IMR-90 (cell line): ENCODE results near the gene TULP4. TPM values are rescaled to one million over a fixed set of nuclear protein-coding genes. Genes with fewer than 3 reads are reported as not detected.

Experiments used
- ATAC-seq: fragments of 200-7000 bp; cut with Tn5 transposase; 2 replicates; pipeline ENCODE4 v1.9.1; 2020; ENCODE audit warnings: low read depth, mild to moderate bottlenecking, moderate library complexity
- BruUV-seq: library from RNA; stranded (reverse); fragments of 400-500 nt; replicated peaks from 2 replicates; lab custom pipeline; 2021; lab: Mats Ljungman, UMichigan
- CTCF ChIA-PET: fragments of 300-600 bp; formaldehyde crosslinking; extraction: SDS; loops from one replicate; lab custom pipeline; 2021; ENCODE audit warnings: antibody characterized with exemption; lab: Yijun Ruan, JAX
- POLR2A ChIA-PET: fragments of 300-600 bp; sonication (Branson Sonifier 250); formaldehyde crosslinking; loops from one replicate; lab custom pipeline; 2022; ENCODE audit warnings: antibody characterized with exemption; ENCODE audit not compliant: unreplicated experiment; lab: Charles Lee
- DNase-seq: peaks from one replicate; pipeline ENCODE4 v3.0.0; 2013
- H2AFZ ChIP-seq: replicated peaks from 2 replicates; pipeline ENCODE3; 2013; ENCODE audit warnings: low read length, mild to moderate bottlenecking; ENCODE audit not compliant: poor library complexity
- H2AK5ac ChIP-seq: 2 replicates; pipeline ENCODE4 v1.6.1; 2013; ENCODE audit warnings: low read depth, low read length, inconsistent platforms
- H2AK9ac ChIP-seq: replicated peaks from 2 replicates; pipeline ENCODE3; 2013; ENCODE audit warnings: mild to moderate bottlenecking, low read depth, low read length, moderate library complexity; ENCODE audit not compliant: poor library complexity
- H2BK120ac ChIP-seq: 2 replicates; pipeline ENCODE4 v1.6.1; 2013; ENCODE audit warnings: low read depth, low read length, inconsistent platforms
- H2BK15ac ChIP-seq: 3 replicates; pipeline ENCODE4 v1.6.1; 2013; ENCODE audit warnings: low read depth, low read length, inconsistent platforms
- H2BK20ac ChIP-seq: 2 replicates; pipeline ENCODE4 v1.6.1; 2013; ENCODE audit warnings: low read depth, mild to moderate bottlenecking, inconsistent platforms, low read length, moderate library complexity
- H2BK5ac ChIP-seq: 2 replicates; pipeline ENCODE4 v1.6.1; 2013; ENCODE audit warnings: mild to moderate bottlenecking, low read depth, low read length, inconsistent platforms; ENCODE audit not compliant: poor library complexity, severe bottlenecking
- H3K14ac ChIP-seq: replicated peaks from 2 replicates; pipeline ENCODE4 v1.6.1; 2013; ENCODE audit warnings: low read depth, low read length, inconsistent platforms
- H3K18ac ChIP-seq: 2 replicates; pipeline ENCODE4 v1.6.1; 2013; ENCODE audit warnings: low read depth, low read length, control low read depth
- H3K23ac ChIP-seq: 2 replicates; pipeline ENCODE4 v1.6.1; 2013; ENCODE audit warnings: low read depth, low read length, inconsistent platforms
- H3K27ac ChIP-seq: 2 replicates; pipeline ENCODE4 v1.5.1; 2013; ENCODE audit warnings: mild to moderate bottlenecking, control low read depth, low read length; ENCODE audit not compliant: insufficient read depth
- H3K27me3 ChIP-seq: 2 replicates; pipeline ENCODE4 v1.6.1; 2013; ENCODE audit warnings: low read length; ENCODE audit not compliant: control insufficient read depth, insufficient read depth
- H3K36me3 ChIP-seq: 2 replicates; pipeline ENCODE4 v1.6.1; 2013; ENCODE audit warnings: low read length, mixed read lengths; ENCODE audit not compliant: control insufficient read depth, insufficient read depth
- H3K4ac ChIP-seq: 2 replicates; pipeline ENCODE4 v1.6.1; 2013; ENCODE audit warnings: low read depth, low read length, inconsistent platforms
- H3K4me1 ChIP-seq: 2 replicates; pipeline ENCODE4 v1.6.1; 2013; ENCODE audit warnings: low read length, mixed read lengths; ENCODE audit not compliant: control insufficient read depth, insufficient read depth
- H3K4me2 ChIP-seq: 2 replicates; pipeline ENCODE4 v1.6.1; 2013; ENCODE audit warnings: low read depth, mild to moderate bottlenecking, control low read depth, low read length, moderate library complexity
- H3K4me3 ChIP-seq: 2 replicates; pipeline ENCODE4 v1.5.1; 2013; ENCODE audit warnings: low read depth, mild to moderate bottlenecking, control low read depth, low read length, moderate library complexity; ENCODE audit not compliant: insufficient read depth
- H3K56ac ChIP-seq: 2 replicates; pipeline ENCODE4 v1.6.1; 2013; ENCODE audit warnings: low read length, inconsistent platforms; ENCODE audit not compliant: insufficient read depth; ENCODE audit errors: extremely low read depth
- H3K79me1 ChIP-seq, 2 experiments: 2 replicates each; pipeline ENCODE4 v1.6.1; 2013; ENCODE audit warnings: low read length in 2 of 2, inconsistent platforms in 1 of 2, low read depth in 1 of 2
- H3K9ac ChIP-seq: 2 replicates; pipeline ENCODE4 v1.6.1; 2013; ENCODE audit warnings: low read depth, low read length, control low read depth
- H3K9me1 ChIP-seq: 2 replicates; pipeline ENCODE4 v1.6.1; 2013; ENCODE audit warnings: low read length, inconsistent platforms; ENCODE audit not compliant: insufficient read depth
- H3K9me3 ChIP-seq: 2 replicates; pipeline ENCODE4 v1.6.1; 2013; ENCODE audit warnings: low read length; ENCODE audit not compliant: control insufficient read depth, insufficient read depth
- H4K20me1 ChIP-seq: 2 replicates; pipeline ENCODE4 v1.6.1; 2013; ENCODE audit warnings: low read length, inconsistent platforms; ENCODE audit not compliant: insufficient read depth
- H4K5ac ChIP-seq: 2 replicates; pipeline ENCODE4 v1.6.1; 2013; ENCODE audit warnings: mild to moderate bottlenecking, low read depth, low read length, control low read depth
- H4K8ac ChIP-seq, 2 experiments: 2 replicates each; pipeline ENCODE4 v1.6.1; 2013; ENCODE audit warnings: low read depth in 2 of 2, low read length in 2 of 2, control low read depth in 1 of 2, inconsistent platforms in 1 of 2
- H4K91ac ChIP-seq: 2 replicates; pipeline ENCODE4 v1.6.1; 2013; ENCODE audit warnings: low read depth, low read length, inconsistent platforms; ENCODE audit not compliant: insufficient read depth
- BHLHE40 ChIP-seq: fragments of 150-350 bp; IDR thresholded peaks from 2 replicates; pipeline ENCODE4 v1.6.1; 2016; ENCODE audit warnings: mild to moderate bottlenecking, low read depth, low read length
- MAFK ChIP-seq: IDR thresholded peaks from 2 replicates; pipeline ENCODE4 v1.6.1; 2012; ENCODE audit warnings: low read depth, low read length, improper control_type of control experiment
- MXI1 ChIP-seq: IDR thresholded peaks from 2 replicates; pipeline ENCODE4 v1.6.1; 2012; ENCODE audit warnings: low read depth, mild to moderate bottlenecking, low read length, moderate library complexity, borderline replicate concordance
- NFE2L2 ChIP-seq: fragments of 150-350 bp; IDR thresholded peaks from 2 replicates; pipeline ENCODE4 v1.6.1; 2016; ENCODE audit warnings: low read depth, mild to moderate bottlenecking, low read length
- RAD21 ChIP-seq: IDR thresholded peaks from 2 replicates; pipeline ENCODE4 v1.6.1; 2012; ENCODE audit warnings: low read length, improper control_type of control experiment
- RCOR1 ChIP-seq: IDR thresholded peaks from 2 replicates; pipeline ENCODE4 v1.6.1; 2012; ENCODE audit warnings: mild to moderate bottlenecking, low read length, improper control_type of control experiment; ENCODE audit not compliant: insufficient replicate concordance
- RFX5 ChIP-seq: IDR thresholded peaks from 2 replicates; pipeline ENCODE4 v1.8.0; 2012; ENCODE audit warnings: low read depth, mild to moderate bottlenecking, low read length, moderate library complexity
- WGBS, 2 experiments: methylation state at CpG; one replicate each; pipeline versions ENCODE4 v1.1.5 to v1.1.7; 2013; ENCODE audit warnings: missing lambda C conversion rate in 2 of 2; ENCODE audit not compliant: insufficient read length in 1 of 2; ENCODE audit errors: extremely low coverage in 2 of 2; 5-methylcytosine and 5-hydroxymethylcytosine counted together
- dilution Hi-C: fragments of 300-500 bp; cut with HindIII; formaldehyde crosslinking; loops from one replicate; pipeline ENCODE4 v1.14.3; 2018; ENCODE audit warnings: low sequenced_read_pairs; ENCODE audit not compliant: unreplicated experiment
- in situ Hi-C: fragments of 300-500 bp; cut with MboI; formaldehyde crosslinking; loops from 3 replicates; pipeline ENCODE4 v1.14.3; 2019; ENCODE audit warnings: low sequenced_read_pairs, inconsistent platforms, mixed read lengths
- intact Hi-C: fragments of 100-400 bp; cut with micrococcal nuclease; formaldehyde crosslinking; loops from 2 replicates; pipeline ENCODE4 v1.10.0; 2022
- polyA plus RNA-seq, 3 experiments: library from polyadenylated mRNA; depleted of rRNA; stranded (reverse); fragments of >200 nt; gene quantifications; 2 replicates each; pipeline ENCODE4 v1.2.3, GENCODE V29; 2012; ENCODE audit warnings: low replicate concordance in 1 of 3
- total RNA-seq: library from RNA; depleted of rRNA; stranded (reverse); fragments of >200 nt; gene quantifications from 2 replicates; pipeline ENCODE4 v1.2.3, GENCODE V29; 2012
- TF ChIP-seq, protein P1 (sequence below): fragments of 150-350 bp; IDR thresholded peaks from 2 replicates; pipeline ENCODE4 v1.6.1; 2017; ENCODE audit warnings: mild to moderate bottlenecking, antibody characterized with exemption, low read length, low read depth
- TF ChIP-seq, protein P2 (sequence below): fragments of 150-350 bp; IDR thresholded peaks from 2 replicates; pipeline ENCODE4 v1.6.1; 2016; ENCODE audit warnings: low read depth, mild to moderate bottlenecking, low read length, moderate library complexity, borderline replicate concordance

The TULP4 gene
- total and polyA plus RNA-seq, 2 of the 4 experiments (the other 2 are of a cell fraction): 8.1 to 30.6 TPM

DNA sequence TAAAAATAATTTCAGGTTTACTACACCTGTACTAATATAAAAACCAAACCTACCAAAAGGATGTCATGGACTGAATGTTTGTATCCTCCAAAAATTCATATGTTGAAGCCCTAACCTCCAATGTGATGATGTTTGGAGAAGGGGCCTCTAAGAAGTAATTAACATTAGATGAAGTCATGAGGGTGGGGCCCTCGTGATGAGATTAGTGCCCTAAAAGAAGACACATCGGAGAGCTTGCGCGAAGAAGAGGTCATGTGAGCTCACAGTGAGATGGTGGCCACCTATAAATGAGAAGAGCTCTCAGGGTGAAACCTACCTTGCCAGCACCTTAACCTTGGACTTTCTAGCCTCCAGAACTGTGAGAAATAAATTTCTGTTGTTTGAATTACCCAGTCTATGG lies 20.8 kb downstream of the TULP4 start:
- Histone ChIP-seq H2BK20ac (no peak overlapping the region), H3K4me1 (no peaks in the 10 kb centered on the region), H3K56ac (no peak overlapping the region), H2BK15ac (no peak overlapping the region), H3K9me3 (0 out of 2 replicates have a peak, but pooled peaks cover 2% of the 10 kb centered on the region), H2AK9ac (no peak overlapping the region), H3K27ac (no peak overlapping the region), H3K23ac (no peak overlapping the region), H4K91ac (no peak overlapping the region), H4K5ac (no peak overlapping the region), H2AFZ (no peak overlapping the region), H3K36me3 (no peaks in the 10 kb centered on the region), H3K4me2 (no peak overlapping the region), H2AK5ac (no peak overlapping the region), H3K4ac (no peak overlapping the region), H3K18ac (no peak overlapping the region), H2BK5ac (no peak overlapping the region), H3K4me3 (no peak overlapping the region), H2BK120ac (no peak overlapping the region), H3K79me1 (peaks cover 23 to 26% of the 10 kb centered on the region in 2 experiments), H3K9ac (no peak overlapping the region), H3K9me1 (no peaks in the 10 kb centered on the region), H4K8ac (no peak overlapping the region), H3K14ac (no peak overlapping the region), H3K27me3 (no peaks in the 10 kb centered on the region), H4K20me1 (no peaks in the 10 kb centered on the region; the same call in 1 of the 2 replicates)
- in situ Hi-C loops (no loop called here), intact Hi-C loops (no loop called here), dilution Hi-C loops (no loop called here)
- POLR2A ChIA-PET: no interaction called here
- DNase-seq (no peak), ATAC-seq (no peak)
- BruUV-seq: no TSS peak
- CTCF ChIA-PET: interaction anchor here (1.6 kb wide), 1 partner anchor 14 kb away, joined by 5 read pairs; no protein-coding TSS in a partner anchor
- TF ChIP-seq MAFK (no peak), RCOR1 (no peak), RAD21 (no peak), MXI1 (no peak), RFX5 (no peak), BHLHE40 (no peak), NFE2L2 (no peak)
- TF ChIP-seq, protein P1, sequence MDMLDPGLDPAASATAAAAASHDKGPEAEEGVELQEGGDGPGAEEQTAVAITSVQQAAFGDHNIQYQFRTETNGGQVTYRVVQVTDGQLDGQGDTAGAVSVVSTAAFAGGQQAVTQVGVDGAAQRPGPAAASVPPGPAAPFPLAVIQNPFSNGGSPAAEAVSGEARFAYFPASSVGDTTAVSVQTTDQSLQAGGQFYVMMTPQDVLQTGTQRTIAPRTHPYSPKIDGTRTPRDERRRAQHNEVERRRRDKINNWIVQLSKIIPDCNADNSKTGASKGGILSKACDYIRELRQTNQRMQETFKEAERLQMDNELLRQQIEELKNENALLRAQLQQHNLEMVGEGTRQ: no peak
- TF ChIP-seq, protein P2, sequence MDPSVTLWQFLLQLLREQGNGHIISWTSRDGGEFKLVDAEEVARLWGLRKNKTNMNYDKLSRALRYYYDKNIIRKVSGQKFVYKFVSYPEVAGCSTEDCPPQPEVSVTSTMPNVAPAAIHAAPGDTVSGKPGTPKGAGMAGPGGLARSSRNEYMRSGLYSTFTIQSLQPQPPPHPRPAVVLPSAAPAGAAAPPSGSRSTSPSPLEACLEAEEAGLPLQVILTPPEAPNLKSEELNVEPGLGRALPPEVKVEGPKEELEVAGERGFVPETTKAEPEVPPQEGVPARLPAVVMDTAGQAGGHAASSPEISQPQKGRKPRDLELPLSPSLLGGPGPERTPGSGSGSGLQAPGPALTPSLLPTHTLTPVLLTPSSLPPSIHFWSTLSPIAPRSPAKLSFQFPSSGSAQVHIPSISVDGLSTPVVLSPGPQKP: no peak
- no CpG with 5 or more reads among the region's 4 CpGs for WGBS, 2 experiments
